T follicular helper cell (primary cell): ENCODE results near the gene PGA3.
"Not testable (repeated sequence)": the region's sequence is repeated elsewhere in the genome, so short reads cannot be mapped to it uniquely, and the experiment has no call there.

Source experiments
- DNase-seq: peaks from one replicate; pipeline ENCODE4 v3.0.0-alpha.2; 2020; ENCODE audit warnings: low read depth
- total RNA-seq, 2 experiments: gene quantifications; one replicate each; lab custom pipeline; 2026; lab: John Stamatoyannopoulos, UW

PGA3 gene
- 0 reads per million in 2 experiments for total RNA-seq

DNA sequence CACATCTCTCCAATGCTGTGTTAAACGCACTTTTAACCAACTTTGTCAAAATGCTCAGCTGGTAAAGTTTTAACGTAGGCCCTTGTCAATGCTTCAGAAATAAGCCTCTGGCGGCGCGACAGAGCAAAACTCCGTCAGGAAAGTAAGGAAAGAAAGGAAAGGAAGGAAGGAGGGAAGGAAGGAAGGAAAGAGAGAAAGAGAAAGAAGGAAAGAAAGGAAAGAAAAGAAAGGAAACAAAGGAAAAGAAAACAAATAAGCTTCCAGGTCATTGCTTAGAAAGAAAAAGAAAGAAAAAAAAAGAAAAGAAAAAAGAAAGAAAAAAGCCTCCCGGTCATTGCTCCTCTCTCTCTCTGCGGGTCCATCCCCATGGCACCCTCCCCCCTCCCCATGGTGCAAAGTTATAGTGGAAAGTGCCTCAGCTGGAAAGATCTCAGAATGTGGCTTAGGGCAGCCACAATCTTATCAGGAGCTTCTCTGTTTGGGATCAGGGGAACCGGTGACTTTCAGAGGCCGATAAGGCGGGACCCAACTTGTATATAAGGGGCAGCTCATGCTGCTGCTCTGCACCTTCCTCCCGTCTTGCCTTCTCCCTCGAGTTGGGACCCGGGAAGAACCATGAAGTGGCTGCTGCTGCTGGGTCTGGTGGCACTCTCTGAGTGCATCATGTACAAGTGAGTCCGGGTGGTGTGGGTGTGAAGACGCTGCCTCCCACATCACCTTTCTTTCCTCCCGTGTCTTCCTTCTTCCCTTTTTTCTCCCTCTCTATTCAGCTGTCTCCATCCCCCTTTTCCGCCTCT is at the start of gene PGA3:
Gene PGA3 (plus strand): TSS at position 566 of the 797 bp plus-strand sequence. CDS start 50 bp downstream, at position 616.
- DNase-seq = not testable (repeated sequence)

DNA sequence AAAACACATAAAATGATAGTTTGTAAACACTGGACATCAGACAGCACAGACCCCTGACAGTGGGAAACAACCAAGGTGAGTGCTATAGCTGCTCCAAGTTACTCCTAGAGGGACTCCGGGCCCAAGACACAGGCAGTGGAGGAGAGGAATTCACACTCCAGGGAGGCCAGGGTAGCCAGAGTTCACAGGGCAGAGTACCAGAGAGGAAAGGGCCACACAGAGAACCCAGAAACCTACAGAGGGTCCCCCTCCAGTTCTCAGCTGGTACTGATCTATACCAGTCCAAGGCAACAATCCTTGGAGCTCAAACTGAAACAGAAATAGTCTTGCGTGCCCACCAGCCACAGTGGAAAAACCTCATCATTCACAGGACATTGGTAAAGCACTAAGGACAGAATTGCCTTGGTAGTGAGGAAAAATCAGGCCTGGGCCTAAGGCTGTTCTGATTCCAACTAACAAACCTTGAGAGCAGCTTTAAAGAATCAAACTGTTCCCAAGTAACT is 49.7 kb upstream of the PGA3 start:
- no peak for DNase-seq

DNA sequence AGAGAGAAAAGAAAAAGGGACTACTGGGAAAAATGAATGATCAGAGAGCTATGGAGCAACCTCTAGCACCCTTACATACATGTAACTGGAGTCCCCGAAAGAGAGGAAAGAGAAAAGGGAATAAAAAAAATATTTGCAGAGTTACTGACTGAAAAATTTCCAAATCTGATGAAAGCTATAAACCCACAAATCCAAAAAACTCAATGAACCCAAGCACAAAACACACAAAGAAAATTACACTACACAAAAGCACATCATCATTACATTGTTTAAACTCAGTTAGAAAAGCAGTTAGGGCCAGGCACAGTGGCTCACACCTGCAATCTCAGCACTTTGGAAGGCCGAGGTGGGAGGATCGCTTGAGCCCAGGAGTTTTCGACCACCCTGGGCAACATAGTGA is 48.8 kb upstream of the PGA3 start:
- no peak for DNase-seq

DNA sequence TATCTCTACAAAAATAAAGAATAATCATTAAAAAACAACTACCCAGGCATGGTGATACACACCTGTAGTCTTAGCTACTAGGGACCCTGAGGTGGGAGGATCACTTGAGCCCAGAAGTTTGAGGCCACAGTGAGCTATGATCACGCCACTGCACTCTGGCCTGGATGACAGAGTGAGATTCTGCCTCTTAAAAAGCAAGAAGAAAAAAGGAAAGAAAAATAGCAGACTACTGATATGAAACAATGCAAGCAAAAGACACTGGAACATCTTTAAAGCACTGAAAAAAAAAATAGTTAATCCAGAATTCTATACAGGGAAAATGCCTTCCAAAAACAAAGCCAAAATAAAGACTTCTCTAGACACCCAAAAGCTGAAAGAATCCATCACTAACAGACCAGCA is 48.0 kb upstream of the PGA3 start:
- no peak for DNase-seq

DNA sequence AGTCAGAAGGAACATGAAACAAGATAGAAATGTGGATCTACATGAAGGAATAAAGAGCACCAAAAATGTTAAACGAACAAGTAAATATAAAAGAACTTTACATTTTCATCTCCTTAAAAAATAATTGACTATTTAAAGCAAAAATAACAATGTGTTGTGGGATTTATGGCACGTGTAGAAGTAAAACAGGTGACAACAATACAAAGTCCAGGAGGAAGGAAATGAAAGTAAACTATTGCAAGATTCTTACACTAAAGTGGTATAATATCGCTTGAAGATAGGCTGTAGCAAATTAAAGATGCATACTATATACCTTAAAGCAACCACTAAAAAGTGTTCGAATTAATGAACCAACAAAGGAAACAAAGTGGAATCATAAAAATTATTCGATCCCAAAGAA is 47.6 kb upstream of the PGA3 start:
- DNase-seq = no peak

DNA sequence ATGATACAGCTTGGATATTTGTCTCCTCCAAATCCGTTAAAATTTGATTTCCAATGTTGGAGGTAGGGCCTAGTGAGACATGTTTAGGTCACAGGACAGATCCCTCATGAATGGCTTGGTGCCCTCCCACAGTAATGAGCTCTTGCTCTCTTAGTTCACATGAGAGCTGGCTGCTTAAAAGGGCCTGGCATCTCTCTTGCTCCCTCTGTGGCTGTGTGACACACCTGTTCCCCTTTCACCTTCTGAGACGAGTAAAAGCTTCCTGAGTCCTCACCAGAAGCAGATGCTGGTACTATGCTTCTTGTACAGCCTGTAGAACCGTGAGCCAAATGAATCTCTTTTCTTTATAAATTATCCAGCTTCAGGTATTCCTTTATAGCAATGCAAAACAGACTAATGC is 45.6 kb upstream of the PGA3 start:
- DNase-seq = no peak

DNA sequence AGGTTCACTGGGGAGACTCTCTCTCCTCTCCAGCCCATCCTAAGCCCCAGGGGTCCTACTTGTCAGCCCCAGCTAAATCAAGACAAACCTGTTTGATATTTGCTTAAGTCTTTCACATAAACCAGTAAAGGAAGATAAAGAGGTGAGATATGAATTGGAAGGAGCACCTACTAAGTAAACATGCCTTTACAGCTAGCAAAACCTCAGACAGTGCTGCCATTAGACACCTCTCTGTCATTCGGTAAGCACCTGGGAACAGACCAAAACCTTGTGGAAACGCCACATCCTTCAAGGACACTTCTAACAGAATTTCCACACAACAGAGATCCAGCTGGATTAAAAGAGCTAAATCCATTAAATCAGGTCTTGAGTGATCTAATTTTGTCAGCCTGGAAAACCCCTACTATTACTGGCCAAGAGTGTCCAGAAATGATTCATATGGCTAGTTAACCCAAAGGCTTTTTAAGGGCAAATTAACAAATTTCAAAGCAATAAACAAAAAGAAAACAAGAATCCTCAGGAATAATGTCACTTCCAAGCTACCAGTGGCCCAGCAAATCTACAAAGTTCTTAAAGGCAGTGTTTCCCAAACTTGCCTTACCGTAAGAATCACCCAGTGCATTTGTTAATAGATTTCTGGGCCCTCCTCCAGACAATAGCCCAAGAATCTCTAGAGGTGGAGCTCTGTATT is 44.5 kb upstream of the PGA3 start:
- DNase-seq = no peak

DNA sequence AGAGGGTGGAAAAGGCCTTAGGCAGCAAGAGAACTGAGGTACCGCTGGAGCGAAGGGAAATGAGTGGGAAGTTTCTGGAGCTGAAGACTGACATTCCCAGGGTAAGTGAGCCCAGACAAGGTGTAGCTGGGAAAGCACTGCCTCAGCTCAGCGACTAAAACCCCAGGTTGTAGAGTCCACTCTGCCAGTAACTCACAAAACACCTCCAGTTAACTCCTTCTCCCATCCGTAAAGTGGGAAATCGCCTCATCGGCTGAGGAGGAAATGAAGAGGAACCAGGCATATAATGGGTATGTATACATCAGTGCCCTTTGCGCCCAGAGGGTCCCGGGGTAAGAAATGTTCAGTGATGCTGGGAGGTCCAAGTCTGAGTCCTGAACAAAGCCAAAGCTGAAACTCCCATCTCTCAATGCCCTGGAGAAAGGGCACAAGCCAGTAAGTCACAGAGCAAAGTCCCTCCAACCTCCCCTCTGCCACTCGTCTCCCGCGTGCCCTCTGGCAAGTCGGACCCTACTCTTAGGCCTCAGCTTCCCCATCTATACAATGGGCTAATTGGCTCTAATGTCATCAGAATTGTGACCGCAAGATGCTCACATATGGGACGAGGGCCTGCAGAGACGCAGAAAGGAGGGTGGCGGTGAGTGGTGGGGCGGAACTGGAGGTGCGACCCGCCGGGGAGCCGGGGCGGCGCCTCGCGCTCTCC is 42.7 kb upstream of the PGA3 start:
- no peak for DNase-seq

DNA sequence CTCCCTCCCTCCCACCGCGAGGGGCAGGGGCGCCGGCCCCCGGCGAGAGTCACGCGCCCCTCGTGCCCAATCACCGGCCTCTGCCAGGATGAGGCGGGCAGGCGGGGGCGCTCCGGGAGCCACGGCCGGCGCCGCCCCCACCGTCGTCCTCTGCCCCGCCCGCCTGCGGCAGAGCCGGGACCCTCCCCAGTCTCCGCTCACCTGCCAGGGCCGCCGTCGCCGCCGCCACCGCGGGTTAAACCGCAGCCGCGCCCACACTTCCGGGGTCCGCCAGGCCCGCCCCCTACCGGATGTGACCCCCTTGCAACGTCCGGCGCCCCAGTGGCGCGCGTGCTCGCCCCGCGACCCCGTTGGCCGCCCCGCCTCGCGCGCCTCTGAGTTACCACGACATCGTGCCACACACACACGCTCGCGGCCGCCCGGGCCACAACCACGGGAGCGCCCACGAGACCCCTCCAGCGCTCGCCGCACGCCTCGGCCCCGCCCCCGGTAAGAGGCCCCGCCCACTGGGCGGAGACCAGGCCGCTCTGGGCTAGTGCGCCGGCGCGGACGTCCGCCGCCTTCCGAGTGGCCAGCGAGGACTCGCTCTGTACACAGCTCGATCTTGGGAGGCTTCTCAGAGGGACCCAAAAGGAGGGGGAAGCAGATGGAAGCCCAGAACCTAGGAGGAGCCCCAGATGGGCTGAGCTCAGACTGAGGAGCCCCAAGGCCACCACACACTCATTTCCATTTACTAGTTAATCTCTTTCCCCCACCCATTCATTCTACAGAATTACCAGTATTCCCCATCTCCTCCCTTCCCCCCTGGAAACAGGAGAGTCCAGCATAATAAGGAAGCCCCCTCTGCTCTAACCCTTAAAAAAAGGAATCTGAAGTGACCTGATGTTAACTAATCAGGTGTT is 41.9 kb upstream of the PGA3 start, which contains the start of gene VPS37C:
Gene VPS37C (minus strand): TSS at position 237 of the 902 bp plus-strand sequence. CDS start 22,597 bp downstream, outside the sequence.
- peak; percentile 76 for DNase-seq

DNA sequence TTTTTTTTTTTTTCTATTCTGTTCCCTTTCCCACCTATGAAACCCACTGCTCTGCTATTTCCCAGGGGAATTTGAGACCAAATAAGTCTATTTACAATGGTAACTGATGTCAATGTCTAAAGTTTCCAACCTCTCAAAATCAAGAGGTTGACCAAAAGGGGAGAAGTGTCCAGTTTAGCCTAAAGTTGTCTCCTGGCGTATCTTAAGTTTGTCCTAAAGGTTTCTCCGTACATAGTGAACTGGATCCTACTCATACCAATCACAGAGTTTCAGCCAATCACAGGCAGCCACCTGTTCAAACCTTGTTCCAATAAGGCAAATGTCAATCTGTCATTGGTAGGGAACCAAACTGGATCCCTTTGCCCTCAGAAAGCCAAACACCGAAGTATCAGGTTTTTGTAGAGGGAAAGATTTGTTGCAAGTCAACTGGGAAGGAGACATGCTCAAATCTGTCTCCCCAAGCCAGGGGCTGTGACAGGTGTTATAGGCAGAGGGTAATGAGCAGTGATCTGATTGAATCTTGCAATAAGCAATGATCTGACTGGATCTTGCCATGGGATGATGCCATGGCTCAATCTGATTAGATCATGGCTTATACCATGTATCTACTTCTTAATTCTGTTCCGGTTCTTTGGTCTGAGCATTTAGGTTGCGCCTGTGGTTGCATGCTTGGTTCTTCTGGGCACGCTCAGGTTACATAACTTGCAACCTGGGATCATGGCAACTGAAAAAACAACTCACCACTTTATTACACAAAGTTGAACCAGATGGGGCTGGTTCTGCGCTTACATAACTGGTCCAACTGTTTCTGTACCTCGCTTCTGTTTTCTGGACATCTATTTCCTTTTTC is 41.0 kb upstream of the PGA3 start:
- DNase-seq = no peak

DNA sequence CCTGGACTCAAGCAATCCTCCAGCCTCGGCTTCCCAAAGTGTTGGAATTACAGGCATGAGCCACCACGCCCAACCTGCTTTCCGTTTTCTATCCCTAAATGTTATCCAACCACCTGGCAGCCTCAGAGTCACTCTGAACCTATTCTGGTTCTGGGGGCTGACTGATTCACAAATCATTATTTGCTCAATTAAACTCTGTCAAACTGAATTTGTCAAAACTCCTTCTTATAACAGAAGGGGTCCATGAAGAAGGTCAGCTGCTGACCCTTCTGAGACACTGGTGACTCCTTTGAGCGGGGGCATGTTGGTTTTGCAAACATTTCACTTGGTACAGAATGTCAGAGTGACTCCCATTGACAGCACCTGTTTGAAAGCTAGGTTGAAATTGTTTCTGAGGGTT is 40.3 kb upstream of the PGA3 start:
- DNase-seq = no peak

DNA sequence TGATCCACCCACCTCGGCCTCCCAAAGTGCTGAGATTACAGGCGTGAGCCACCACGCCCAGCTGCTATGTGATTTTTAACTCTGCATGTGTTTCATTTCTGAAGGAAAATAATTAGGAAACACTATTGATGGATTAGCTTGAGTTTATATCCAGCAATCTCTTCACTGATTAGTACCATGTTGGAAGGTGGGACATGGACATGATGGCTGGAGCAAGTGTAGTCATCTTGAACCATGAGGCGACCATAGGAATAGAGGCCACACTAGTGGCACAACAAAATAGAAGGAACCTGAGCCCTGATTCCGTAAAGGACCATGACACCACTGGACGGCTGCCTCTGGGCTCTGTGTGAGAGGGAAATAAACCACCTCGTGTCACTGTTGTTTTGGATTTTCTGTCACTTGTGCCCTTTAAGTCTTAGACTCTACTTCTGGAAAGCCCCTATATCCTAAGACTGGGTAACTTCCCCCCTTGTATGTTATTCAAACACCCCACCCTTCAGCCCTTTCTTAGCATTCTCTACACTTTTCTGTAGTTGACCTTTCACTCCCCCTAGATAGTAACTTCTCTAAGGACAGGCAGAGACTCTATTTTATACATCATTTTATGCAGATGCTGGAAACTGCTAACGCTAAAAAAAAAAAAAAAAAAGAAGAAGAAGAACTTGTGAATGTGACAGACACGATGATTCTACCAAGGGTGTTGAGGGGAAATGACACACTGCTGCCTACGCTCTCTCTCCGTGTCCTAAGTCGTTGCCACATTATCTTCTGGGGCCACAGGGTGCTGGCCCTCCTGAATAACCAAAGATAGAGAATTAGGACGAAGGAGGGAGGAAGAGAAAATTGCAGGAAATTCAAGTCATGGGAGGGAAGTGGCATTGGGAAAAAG is 39.4 kb upstream of the PGA3 start:
- DNase-seq = no peak

DNA sequence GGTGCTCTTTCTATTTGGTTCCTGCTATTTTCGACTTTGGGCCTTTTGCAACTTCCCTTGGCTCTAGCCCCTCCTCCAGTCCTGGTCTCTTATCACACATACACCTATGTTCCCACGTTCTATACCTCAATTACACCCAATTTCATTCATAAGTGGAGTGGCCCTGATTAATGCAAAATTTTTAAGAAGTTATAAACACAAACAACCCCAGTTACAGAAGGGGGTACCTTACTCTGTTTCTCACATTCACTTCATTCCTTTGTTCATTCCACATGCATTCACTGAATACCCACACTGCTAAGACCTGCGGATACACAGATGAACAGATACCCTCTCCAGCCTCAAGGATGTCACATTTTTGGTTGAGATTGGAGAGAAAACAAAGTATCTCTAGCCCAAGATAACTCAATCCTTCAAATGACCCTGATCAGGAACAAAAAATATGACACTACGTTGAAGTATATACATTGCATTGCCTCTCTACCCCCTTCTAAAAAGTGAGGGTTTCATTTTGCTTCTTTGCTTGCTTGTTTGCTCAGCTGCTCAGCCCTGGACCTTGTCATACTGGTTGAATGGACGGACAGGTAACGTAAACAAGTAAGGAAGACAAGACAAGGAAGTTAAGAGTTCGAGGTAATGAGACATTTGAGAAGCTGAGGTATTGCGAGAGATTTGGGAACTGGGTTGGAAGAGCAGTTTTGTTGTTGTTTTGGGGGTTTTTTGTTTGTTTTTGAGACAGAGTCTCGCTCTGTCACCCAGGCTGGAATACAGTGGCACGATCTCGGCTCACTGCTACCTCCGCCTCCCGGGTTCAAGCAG is 38.5 kb upstream of the PGA3 start:
- no peak for DNase-seq

DNA sequence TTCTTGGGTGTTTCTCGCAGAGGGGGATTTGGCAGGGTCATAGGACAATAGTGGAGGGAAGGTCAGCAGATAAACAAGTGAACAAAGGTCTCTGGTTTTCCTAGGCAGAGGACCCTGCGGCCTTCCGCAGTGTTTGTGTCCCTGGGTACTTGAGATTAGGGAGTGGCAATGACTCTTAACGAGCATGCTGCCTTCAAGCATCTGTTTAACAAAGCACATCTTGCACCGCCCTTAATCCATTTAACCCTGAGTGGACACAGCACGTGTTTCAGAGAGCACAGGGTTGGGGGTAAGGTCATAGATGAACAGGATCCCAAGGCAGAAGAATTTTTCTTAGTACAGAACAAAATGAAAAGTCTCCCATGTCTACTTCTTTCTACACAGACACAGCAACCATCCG is 37.5 kb upstream of the PGA3 start:
- DNase-seq = not testable (repeated sequence)

DNA sequence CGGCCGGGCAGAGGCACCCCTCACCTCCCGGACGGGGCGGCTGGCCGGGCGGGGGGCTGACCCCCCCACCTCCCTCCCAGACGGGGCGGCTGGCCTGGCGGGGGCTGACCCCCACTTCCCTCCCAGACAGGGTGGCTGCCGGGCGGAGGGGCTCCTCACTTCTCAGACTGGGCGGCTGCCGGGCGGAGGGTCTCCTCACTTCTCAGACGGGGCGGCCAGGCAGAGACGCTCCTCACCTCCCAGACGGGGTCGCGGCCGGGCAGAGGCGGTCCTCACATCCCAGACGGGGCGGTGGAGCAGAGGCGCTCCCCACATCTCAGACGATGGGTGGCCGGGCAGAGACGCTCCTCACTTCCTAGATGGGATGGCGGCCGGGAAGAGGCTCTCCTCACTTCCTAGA is 37.0 kb upstream of the PGA3 start:
- DNase-seq = not testable (repeated sequence)

DNA sequence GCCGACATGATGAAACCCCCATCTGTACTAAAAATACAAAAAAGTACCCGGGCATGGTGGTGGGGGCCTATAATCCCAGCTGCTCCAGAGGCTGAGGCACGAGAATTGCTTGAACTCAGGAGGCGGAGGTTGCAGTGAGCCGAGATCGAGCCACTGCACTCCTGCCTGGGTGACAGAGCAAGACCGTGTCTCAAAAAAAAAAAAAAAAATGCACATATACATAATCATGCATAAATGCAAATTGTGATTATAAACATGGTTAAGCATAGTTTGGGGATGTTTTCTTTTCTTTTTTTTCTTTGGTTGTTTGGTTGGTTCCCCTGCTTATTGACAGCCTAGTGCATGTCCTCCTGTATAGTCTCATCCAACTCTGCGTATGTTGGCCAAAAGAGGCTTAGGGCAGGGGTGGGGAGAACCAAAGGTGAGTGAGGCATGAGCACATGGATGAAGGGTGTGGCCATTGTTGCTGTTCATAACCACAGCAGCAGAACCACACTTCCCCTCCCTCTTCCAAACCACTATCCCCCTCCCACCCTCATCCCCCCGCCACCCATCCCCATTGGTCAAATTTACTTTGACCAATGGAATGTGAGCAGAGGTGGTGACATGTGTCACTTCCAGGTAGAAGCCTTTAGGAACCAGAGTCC is 35.1 kb upstream of the PGA3 start:
- no peak for DNase-seq

DNA sequence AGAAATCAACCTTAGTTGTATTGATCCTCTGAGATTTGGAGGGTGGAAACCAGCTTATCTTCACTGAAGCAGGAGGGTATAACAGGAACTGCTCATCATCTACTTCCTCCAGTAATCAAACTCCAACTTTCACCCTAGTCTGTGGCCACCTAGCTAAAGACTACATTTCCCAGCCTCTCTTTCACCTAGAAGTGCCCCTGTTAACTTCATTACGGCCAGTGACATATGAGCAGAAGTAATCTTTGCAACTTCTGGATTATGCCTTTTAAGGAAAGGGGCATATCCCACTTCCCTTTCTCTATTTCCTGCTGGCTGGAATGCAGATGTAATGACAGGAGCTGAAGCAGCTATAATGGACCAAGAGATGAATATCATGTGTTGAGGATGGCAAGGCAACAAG is 34.5 kb upstream of the PGA3 start:
- DNase-seq = no peak

DNA sequence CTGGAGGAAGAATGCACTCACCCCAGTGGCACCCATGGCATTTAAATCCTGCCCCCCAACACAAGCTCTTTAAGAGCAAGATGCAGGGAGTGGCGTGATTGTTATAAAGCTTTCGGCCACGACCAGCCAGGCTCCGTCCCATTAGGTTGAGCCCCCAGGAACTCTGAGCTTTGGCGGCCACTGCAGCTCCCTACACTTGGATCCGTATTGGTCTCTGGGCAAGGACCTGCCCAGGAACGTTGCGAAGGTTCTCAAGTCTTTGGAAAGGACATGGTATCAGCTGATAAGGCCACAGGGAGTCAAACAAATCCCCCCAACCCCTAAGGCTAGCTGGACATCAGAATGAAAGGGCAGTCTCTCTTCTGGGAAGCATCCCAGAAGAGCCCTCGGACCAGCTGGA is 32.7 kb upstream of the PGA3 start:
- DNase-seq = no peak
